ENCODE data around the gene CDK11B.
"Not testable (repeated sequence)": the region's sequence is repeated elsewhere in the genome, so short reads cannot be mapped to it uniquely, and the experiment has no call there.

The CDK11B gene

DNA sequence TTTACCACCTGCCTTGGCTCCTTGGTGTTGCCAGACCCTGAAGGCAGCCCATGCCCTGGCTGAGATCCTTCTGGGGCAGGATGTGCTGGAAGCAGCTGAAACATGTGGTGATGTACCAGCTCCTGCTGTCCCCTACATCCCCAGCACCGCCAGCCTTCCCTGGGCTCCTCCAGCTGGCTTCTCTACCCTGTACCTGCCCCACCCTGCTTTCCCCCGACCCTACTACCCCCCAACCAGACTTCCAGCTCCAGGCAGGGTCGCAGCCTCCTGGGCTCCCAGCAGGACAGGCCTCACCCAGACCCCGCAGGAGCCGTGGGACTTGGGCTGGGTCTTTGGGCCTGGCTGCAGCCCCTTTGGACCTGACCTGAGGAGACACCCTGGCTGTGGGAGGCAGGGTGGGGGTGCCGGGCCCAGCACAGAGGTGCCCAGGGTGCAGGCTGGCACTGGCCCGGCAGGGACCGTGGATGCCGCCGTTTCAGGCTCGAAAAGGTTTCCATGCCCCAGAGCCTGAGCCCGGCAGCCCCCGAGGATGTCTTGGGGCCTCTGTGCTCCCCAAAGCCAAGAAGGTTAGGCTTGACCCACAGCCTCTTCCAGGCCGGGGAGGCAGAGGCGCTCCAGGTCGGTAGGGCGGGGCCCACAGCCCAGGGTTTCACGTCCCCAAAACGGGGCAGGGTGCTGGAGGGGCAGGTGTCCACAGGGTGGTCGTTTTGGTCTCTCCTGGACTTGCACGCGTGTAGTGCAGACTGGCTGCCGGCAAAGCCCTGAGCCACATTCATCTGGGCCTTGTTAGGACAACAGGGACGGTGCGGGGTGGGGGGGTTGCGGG lies 38.8 kb upstream of the CDK11B start:
- H3K9me3 ChIP-seq (ENCODE audit: control insufficient read depth, low read length); H3K4me3 ChIP-seq (ENCODE audit: insufficient read depth, low read depth, low read length); H3K36me3 ChIP-seq (ENCODE audit: control insufficient read depth, insufficient read depth, low read length); H3K27me3 ChIP-seq (ENCODE audit: control insufficient read depth, insufficient read depth, low read length, poor library complexity, severe bottlenecking); H3K27ac ChIP-seq (ENCODE audit: insufficient read depth, low read depth, low read length, poor library complexity, severe bottlenecking); H3K4me1 ChIP-seq (ENCODE audit: control insufficient read depth, insufficient read depth, low read length): not testable (repeated sequence)
- 82 to 85% methylated on average over 18 of the region's 26 CpGs for WGBS, 2 experiments

DNA sequence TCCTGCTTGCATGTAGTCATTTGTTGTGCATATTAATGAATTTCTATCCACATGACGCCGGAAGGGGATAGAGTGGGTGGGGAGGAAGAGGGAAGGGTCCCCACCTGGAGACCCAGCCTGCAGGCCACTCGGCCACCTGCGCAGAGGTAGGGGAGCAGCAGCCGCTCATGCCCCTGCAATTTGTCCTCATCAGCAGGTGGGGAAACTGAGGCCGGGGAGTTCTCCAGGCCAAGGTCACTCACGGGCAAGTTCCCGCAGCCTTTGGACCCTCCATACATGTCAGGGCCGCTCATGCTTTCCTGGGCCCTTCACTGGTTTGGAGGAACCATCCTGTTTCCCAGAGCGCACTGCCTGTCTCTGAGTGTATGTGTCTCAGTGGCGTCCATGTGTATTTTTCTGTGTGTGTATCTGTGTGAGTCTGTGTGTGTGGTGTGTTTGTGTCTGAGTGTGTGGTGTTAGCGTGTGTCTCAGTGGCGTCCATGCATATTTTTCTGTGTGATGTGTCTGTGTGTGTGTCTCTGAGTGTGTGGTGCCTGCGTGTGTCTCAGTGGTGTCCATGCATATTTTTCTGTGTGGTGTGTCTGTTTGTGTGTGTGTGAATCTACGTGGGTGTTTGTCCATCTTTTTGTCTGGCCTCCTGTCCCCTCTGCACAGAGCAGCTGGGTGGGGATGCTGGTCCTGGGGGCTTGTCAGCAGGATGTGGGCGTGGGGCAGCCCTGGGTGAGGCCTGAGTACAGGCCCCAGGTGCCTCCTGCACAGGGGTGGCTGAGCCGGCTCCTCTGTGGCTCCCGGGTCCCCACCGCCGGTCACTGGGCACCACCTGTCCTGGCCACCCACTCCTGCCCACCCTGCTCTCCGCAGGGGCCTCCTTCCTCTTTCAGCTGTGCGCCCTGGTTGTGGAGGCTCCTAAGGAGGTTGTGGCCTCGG lies 37.9 kb upstream of the CDK11B start:
- H3K9me3 ChIP-seq (ENCODE audit: control insufficient read depth, low read length); H3K4me1 ChIP-seq (ENCODE audit: control insufficient read depth, insufficient read depth, low read length); H3K27ac ChIP-seq (ENCODE audit: insufficient read depth, low read depth, low read length, poor library complexity, severe bottlenecking); H3K36me3 ChIP-seq (ENCODE audit: control insufficient read depth, insufficient read depth, low read length); H3K4me3 ChIP-seq (ENCODE audit: insufficient read depth, low read depth, low read length); H3K27me3 ChIP-seq (ENCODE audit: control insufficient read depth, insufficient read depth, low read length, poor library complexity, severe bottlenecking): not testable (repeated sequence)
- WGBS, 2 experiments, result 91% methylated on average over 15 to 16 of the region's 23 CpGs

- 0 to 1% methylated on average over 35 to 39 of the region's 98 CpGs for WGBS, 2 experiments
Observed at GRCh38 chr1:1692714-1693647, 34.2 kb upstream of the CDK11B start, which contains the start of gene SLC35E2B. TSS of gene SLC35E2B (minus strand) at chr1:1692795. CDS start at chr1:1676699, 16,096 bp downstream.

DNA sequence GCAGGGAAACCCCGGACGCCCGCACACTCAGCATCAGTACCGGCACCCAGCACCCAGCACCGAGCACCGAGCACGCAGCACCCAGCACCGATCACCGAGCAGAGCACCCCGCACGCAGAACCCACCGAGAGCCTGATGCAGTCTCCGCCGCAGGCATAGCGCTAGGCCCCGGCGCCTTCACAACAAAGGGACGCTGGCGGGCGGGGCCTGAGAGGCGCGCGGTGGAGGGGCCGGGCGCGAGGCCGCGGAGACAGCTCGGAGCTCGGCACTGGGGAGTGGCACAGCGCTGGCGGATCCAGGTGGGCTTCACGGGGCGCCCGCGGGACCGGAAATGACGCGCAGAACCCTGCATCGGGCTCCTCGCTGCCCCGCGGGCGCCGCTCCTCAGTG lies 33.5 kb upstream of the CDK11B start:
- peak overlapping the region; percentile 100 for H3K27ac ChIP-seq (ENCODE audit: insufficient read depth, low read depth, low read length, poor library complexity, severe bottlenecking)
- H3K4me1 ChIP-seq (ENCODE audit: control insufficient read depth, insufficient read depth, low read length); H3K27me3 ChIP-seq (ENCODE audit: control insufficient read depth, insufficient read depth, low read length, poor library complexity, severe bottlenecking); H3K9me3 ChIP-seq (ENCODE audit: control insufficient read depth, low read length); H3K36me3 ChIP-seq (ENCODE audit: control insufficient read depth, insufficient read depth, low read length): not testable (repeated sequence)
- peak overlapping the region; percentile 53 for H3K4me3 ChIP-seq (ENCODE audit: insufficient read depth, low read depth, low read length)
- 0 to 1% methylated on average over 28 of the region's 45 CpGs for WGBS, 2 experiments

More at GRCh38 chr1:1692714-1693647, 34.2 kb upstream of the CDK11B start, which contains the start of gene SLC35E2B:
- peak within 1 kb of the TSS; percentile 53 for H3K4me3 ChIP-seq (ENCODE audit: insufficient read depth, low read depth, low read length)
- not testable (repeated sequence) for H3K9me3 ChIP-seq (ENCODE audit: control insufficient read depth, low read length); H3K4me1 ChIP-seq (ENCODE audit: control insufficient read depth, insufficient read depth, low read length); H3K27me3 ChIP-seq (ENCODE audit: control insufficient read depth, insufficient read depth, low read length, poor library complexity, severe bottlenecking); H3K36me3 ChIP-seq (ENCODE audit: control insufficient read depth, insufficient read depth, low read length)
- peak within 1 kb of the TSS; percentile 100 for H3K27ac ChIP-seq (ENCODE audit: insufficient read depth, low read depth, low read length, poor library complexity, severe bottlenecking)

DNA sequence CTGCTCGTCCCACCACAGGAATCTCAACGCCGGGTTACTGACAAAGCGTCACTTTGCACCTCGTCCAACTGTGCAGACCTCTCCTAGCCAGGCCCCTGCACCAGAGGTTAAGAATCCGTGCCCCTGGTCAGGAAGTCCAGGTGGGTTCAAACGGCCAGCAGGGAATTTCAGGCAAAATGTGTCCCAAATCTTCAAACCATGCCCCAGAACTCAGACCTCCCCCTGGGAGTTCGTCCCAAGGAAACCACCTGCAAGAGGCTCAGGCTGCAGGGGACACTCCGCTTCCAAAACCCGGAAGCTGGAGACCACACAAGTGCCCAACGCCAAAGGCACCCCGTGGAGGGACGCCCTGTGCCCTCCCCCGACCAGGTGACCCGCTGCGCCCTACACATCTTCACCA lies 32.6 kb upstream of the CDK11B start:
- 23 to 57% methylated on average over 2 of the region's 16 CpGs for WGBS, 2 experiments
- not testable (repeated sequence) for H3K4me1 ChIP-seq (ENCODE audit: control insufficient read depth, insufficient read depth, low read length); H3K36me3 ChIP-seq (ENCODE audit: control insufficient read depth, insufficient read depth, low read length); H3K27me3 ChIP-seq (ENCODE audit: control insufficient read depth, insufficient read depth, low read length, poor library complexity, severe bottlenecking); H3K27ac ChIP-seq (ENCODE audit: insufficient read depth, low read depth, low read length, poor library complexity, severe bottlenecking); H3K9me3 ChIP-seq (ENCODE audit: control insufficient read depth, low read length)
- H3K4me3 ChIP-seq (ENCODE audit: insufficient read depth, low read depth, low read length), result peak overlapping the region; percentile 25

GRCh38 chr1:1689526-1689925 lies 30.7 kb upstream of the CDK11B start:
- H3K27me3 ChIP-seq (ENCODE audit: control insufficient read depth, insufficient read depth, low read length, poor library complexity, severe bottlenecking); H3K4me1 ChIP-seq (ENCODE audit: control insufficient read depth, insufficient read depth, low read length); H3K27ac ChIP-seq (ENCODE audit: insufficient read depth, low read depth, low read length, poor library complexity, severe bottlenecking); H3K4me3 ChIP-seq (ENCODE audit: insufficient read depth, low read depth, low read length); H3K9me3 ChIP-seq (ENCODE audit: control insufficient read depth, low read length); H3K36me3 ChIP-seq (ENCODE audit: control insufficient read depth, insufficient read depth, low read length): not testable (repeated sequence)
- WGBS, 2 experiments, result 88 to 97% methylated on average over 4 to 7 of the region's 7 CpGs

DNA sequence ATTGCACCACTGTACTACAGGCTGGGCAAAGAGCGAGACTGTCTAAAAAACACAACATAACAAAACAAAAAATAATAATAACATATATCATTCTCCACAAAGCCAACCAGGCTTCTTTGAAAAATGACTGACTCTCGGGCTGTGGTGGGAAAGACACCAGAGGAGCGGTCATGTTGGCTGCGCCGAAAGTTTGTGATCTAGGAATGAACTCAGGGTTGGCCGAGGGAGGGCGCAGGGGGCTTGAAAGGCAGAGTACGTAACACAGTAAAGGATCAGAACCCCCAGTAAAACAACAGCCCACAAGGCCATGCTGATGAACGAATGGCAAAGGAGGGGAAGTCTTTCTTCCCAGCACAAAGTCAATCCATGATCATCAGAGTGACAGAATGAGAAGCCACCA lies 29.0 kb upstream of the CDK11B start:
- no peak overlapping the region for H3K4me3 ChIP-seq (ENCODE audit: insufficient read depth, low read depth, low read length)
- H3K9me3 ChIP-seq (ENCODE audit: control insufficient read depth, low read length), result no peaks in the 10 kb centered on the region
- H3K27ac ChIP-seq (ENCODE audit: insufficient read depth, low read depth, low read length, poor library complexity, severe bottlenecking), result no peak overlapping the region
- no peaks in the 10 kb centered on the region for H3K27me3 ChIP-seq (ENCODE audit: control insufficient read depth, insufficient read depth, low read length, poor library complexity, severe bottlenecking)
- WGBS, 2 experiments, result 95 to 97% methylated on average over 9 of the region's 9 CpGs
- H3K36me3 ChIP-seq (ENCODE audit: control insufficient read depth, insufficient read depth, low read length), result peaks cover 7% of the 10 kb centered on the region
- H3K4me1 ChIP-seq (ENCODE audit: control insufficient read depth, insufficient read depth, low read length), result no peaks in the 10 kb centered on the region

DNA sequence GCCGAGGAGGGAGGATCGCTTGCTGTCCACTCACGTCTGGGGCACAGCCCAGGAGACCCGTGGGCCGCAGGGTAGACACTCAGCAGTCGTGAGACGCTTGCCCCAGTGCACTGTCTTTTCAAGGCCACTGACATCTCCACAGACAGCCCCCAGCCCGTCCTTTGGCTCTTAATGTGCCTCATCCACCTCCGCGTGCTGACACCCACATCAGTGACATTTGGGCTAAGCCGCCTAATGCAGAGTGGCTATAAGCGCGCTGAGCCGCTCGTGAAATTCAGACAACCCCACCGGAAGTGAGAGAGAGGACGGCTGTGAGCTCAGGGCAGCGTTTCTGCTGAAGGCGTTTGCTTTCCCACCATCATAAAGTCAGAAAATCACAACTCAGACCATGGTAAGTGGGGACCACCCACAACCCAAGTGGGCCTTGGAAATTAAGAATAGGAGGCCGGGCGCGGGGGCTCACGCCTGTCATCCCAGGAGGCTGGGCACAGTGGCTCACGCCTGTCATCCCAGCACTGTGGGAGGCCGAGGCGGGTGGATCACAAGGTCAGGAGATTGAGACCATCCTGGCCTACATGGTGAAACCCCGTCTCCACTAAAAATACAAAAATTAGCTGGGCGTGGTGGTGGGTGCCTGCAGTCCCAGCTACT lies 25.4 kb upstream of the CDK11B start:
- no peaks in the 10 kb centered on the region for H3K4me1 ChIP-seq (ENCODE audit: control insufficient read depth, insufficient read depth, low read length)
- 92 to 93% methylated on average over 28 of the region's 28 CpGs for WGBS, 2 experiments
- no peaks in the 10 kb centered on the region for H3K9me3 ChIP-seq (ENCODE audit: control insufficient read depth, low read length)
- peaks cover 7% of the 10 kb centered on the region for H3K36me3 ChIP-seq (ENCODE audit: control insufficient read depth, insufficient read depth, low read length)
- no peaks in the 10 kb centered on the region for H3K27me3 ChIP-seq (ENCODE audit: control insufficient read depth, insufficient read depth, low read length, poor library complexity, severe bottlenecking)
- H3K27ac ChIP-seq (ENCODE audit: insufficient read depth, low read depth, low read length, poor library complexity, severe bottlenecking), result no peak overlapping the region
- H3K4me3 ChIP-seq (ENCODE audit: insufficient read depth, low read depth, low read length), result no peak overlapping the region

DNA sequence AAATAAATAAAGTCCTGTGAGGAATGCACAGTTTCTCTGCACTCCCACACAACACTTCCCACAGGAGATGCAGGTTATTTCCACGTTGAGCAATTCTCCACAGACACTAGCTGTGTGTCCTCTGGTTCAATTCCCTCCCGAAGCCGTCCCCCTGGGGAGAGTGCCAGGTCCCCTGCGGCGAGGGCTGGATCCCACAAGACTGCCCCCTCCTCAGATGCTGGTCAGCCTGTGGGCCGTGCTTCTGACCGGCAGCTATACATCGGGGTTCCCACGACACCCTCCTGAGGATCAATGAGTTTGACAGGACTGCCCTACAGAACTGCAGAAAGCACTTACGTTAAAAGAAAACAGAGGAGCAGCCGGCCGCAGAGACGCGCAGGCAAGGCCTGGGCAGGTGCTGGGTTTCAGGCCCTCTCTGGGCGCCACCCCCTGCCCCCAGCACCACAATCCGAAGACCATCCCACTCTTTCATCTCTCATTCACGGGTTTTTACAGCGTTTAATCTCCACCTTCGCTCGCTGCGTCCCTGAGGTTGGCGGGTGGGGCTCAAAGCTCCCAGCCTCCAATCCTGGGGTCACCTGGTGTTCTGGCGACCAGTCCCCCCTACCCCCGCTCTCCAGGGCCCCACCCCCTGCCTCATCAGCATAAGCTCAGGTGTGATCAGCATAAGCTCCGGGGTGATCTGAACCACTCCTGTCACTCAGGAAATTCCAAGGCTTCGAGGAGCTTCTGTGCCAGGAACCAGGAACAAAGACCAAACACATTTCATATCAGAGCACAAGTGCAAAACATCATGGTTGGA lies 24.5 kb upstream of the CDK11B start:
- H3K27ac ChIP-seq (ENCODE audit: insufficient read depth, low read depth, low read length, poor library complexity, severe bottlenecking), result no peak overlapping the region
- no peak overlapping the region for H3K4me3 ChIP-seq (ENCODE audit: insufficient read depth, low read depth, low read length)
- H3K36me3 ChIP-seq (ENCODE audit: control insufficient read depth, insufficient read depth, low read length), result peaks cover 7% of the 10 kb centered on the region
- 79 to 84% methylated on average over 26 of the region's 26 CpGs for WGBS, 2 experiments
- H3K9me3 ChIP-seq (ENCODE audit: control insufficient read depth, low read length), result no peaks in the 10 kb centered on the region
- H3K4me1 ChIP-seq (ENCODE audit: control insufficient read depth, insufficient read depth, low read length), result no peaks in the 10 kb centered on the region
- no peaks in the 10 kb centered on the region for H3K27me3 ChIP-seq (ENCODE audit: control insufficient read depth, insufficient read depth, low read length, poor library complexity, severe bottlenecking)
